ENCODE data around the gene HMG20A.

HMG20A gene

GRCh38 chr15:77426377-77426776 lies 5.7 kb downstream of the HMG20A start:
- Histone ChIP-seq H3K27me3 (ENCODE audit: low read depth) (no peaks in the 10 kb centered on the region), H3K9me3 (no peaks in the 10 kb centered on the region), H3K36me3 (replicated peaks) (no peaks in the 10 kb centered on the region), H3K4me3 (no peak overlapping the region), H3K4me1 (peaks cover 32% of the 10 kb centered on the region)
- no peak for DNase-seq (ENCODE audit: low spot score in 2 of 2)
- in situ Hi-C loops (cut with MboI; ENCODE audit: low sequenced_read_pairs) = no loop called here

GRCh38 chr15:77426871-77427270 lies 6.2 kb downstream of the HMG20A start:
- no peak for DNase-seq (ENCODE audit: low spot score in 2 of 2)
- Histone ChIP-seq H3K4me3 (no peak overlapping the region), H3K9me3 (no peaks in the 10 kb centered on the region), H3K36me3 (replicated peaks) (no peaks in the 10 kb centered on the region), H3K4me1 (peaks cover 30% of the 10 kb centered on the region), H3K27me3 (ENCODE audit: low read depth) (no peaks in the 10 kb centered on the region)
- in situ Hi-C loops (cut with MboI; ENCODE audit: low sequenced_read_pairs) = no loop called here

GRCh38 chr15:77430213-77430612 lies 9.5 kb downstream of the HMG20A start:
- Histone ChIP-seq H3K27me3 (ENCODE audit: low read depth) (no peaks in the 10 kb centered on the region), H3K9me3 (no peaks in the 10 kb centered on the region), H3K36me3 (replicated peaks) (no peaks in the 10 kb centered on the region), H3K4me3 (no peak overlapping the region), H3K4me1 (peaks cover 3% of the 10 kb centered on the region; the same call in 1 of the 2 replicates)
- in situ Hi-C loops (cut with MboI; ENCODE audit: low sequenced_read_pairs) = no loop called here
- no peak for DNase-seq (ENCODE audit: low spot score in 2 of 2)

- H3K36me3 ChIP-seq (replicated peaks) = no peaks in the 10 kb centered on the region
- peaks cover 3% of the 10 kb centered on the region; the same call in 1 of the 2 replicates for H3K4me1 ChIP-seq
- in situ Hi-C loops (cut with MboI; ENCODE audit: low sequenced_read_pairs) = no loop called here
- H3K27me3 ChIP-seq (ENCODE audit: low read depth) = no peaks in the 10 kb centered on the region
- H3K4me3 ChIP-seq = no peak overlapping the region
- no peaks in the 10 kb centered on the region for H3K9me3 ChIP-seq
- no peak for DNase-seq (ENCODE audit: low spot score in 2 of 2)
These were observed 10.0 kb downstream of the HMG20A start for GRCh38 chr15:77430652-77431051.

GRCh38 chr15:77436822-77437221 lies 16.1 kb downstream of the HMG20A start:
- no peak overlapping the region for H3K4me3 ChIP-seq
- no peak for DNase-seq (ENCODE audit: low spot score in 2 of 2)
- in situ Hi-C loops (cut with MboI; ENCODE audit: low sequenced_read_pairs) = no loop called here
- no peaks in the 10 kb centered on the region for H3K36me3 ChIP-seq (replicated peaks)
- peaks cover 2% of the 10 kb centered on the region; the same call in 1 of the 2 replicates for H3K4me1 ChIP-seq
- no peaks in the 10 kb centered on the region for H3K9me3 ChIP-seq
- no peaks in the 10 kb centered on the region for H3K27me3 ChIP-seq (ENCODE audit: low read depth)

- H3K4me3 ChIP-seq = no peak overlapping the region
- H3K9me3 ChIP-seq = no peaks in the 10 kb centered on the region
- H3K36me3 ChIP-seq (replicated peaks) = no peaks in the 10 kb centered on the region
- H3K4me1 ChIP-seq = no peaks in the 10 kb centered on the region
- no peak for DNase-seq (ENCODE audit: low spot score in 2 of 2)
- H3K27me3 ChIP-seq (ENCODE audit: low read depth) = no peaks in the 10 kb centered on the region
- in situ Hi-C loops (cut with MboI; ENCODE audit: low sequenced_read_pairs) = no loop called here
These were observed 16.6 kb downstream of the HMG20A start for GRCh38 chr15:77437264-77437663.

- in situ Hi-C loops (cut with MboI; ENCODE audit: low sequenced_read_pairs) = no loop called here
- Histone ChIP-seq H3K27me3 (ENCODE audit: low read depth) (no peaks in the 10 kb centered on the region), H3K36me3 (replicated peaks) (no peaks in the 10 kb centered on the region), H3K9me3 (no peaks in the 10 kb centered on the region), H3K4me1 (peaks cover 7% of the 10 kb centered on the region), H3K4me3 (no peak overlapping the region)
- no peak for DNase-seq (ENCODE audit: low spot score in 2 of 2)
These were observed 19.8 kb downstream of the HMG20A start for GRCh38 chr15:77440378-77440999.

GRCh38 chr15:77446840-77447390 lies 26.2 kb downstream of the HMG20A start:
- no peak for DNase-seq (ENCODE audit: low spot score in 2 of 2)
- no peaks in the 10 kb centered on the region; the same call in 1 of the 2 replicates for H3K36me3 ChIP-seq (replicated peaks)
- H3K4me3 ChIP-seq = no peak overlapping the region
- in situ Hi-C loops (cut with MboI; ENCODE audit: low sequenced_read_pairs) = no loop called here
- no peaks in the 10 kb centered on the region for H3K9me3 ChIP-seq
- H3K27me3 ChIP-seq (ENCODE audit: low read depth) = no peaks in the 10 kb centered on the region
- peaks cover 7% of the 10 kb centered on the region for H3K4me1 ChIP-seq

GRCh38 chr15:77454265-77454664 lies 33.6 kb downstream of the HMG20A start:
- Histone ChIP-seq H3K27me3 (ENCODE audit: low read depth) (no peaks in the 10 kb centered on the region), H3K36me3 (replicated peaks) (peaks cover 13% of the 10 kb centered on the region), H3K4me3 (no peak overlapping the region), H3K9me3 (no peaks in the 10 kb centered on the region), H3K4me1 (0 out of 2 replicates have a peak, but pooled peaks cover 9% of the 10 kb centered on the region)
- DNase-seq (ENCODE audit: low spot score in 2 of 2) = no peak
- in situ Hi-C loops (cut with MboI; ENCODE audit: low sequenced_read_pairs) = no loop called here

GRCh38 chr15:77454951-77455350 lies 34.3 kb downstream of the HMG20A start:
- DNase-seq (ENCODE audit: low spot score in 2 of 2) = no peak
- no peak overlapping the region for H3K4me3 ChIP-seq
- in situ Hi-C loops (cut with MboI; ENCODE audit: low sequenced_read_pairs) = no loop called here
- H3K9me3 ChIP-seq = no peaks in the 10 kb centered on the region
- no peaks in the 10 kb centered on the region for H3K27me3 ChIP-seq (ENCODE audit: low read depth)
- 0 out of 2 replicates have a peak, but pooled peaks cover 9% of the 10 kb centered on the region for H3K4me1 ChIP-seq
- peaks cover 18% of the 10 kb centered on the region for H3K36me3 ChIP-seq (replicated peaks)

- in situ Hi-C loops (cut with MboI; ENCODE audit: low sequenced_read_pairs) = no loop called here
- H3K4me1 ChIP-seq = 0 out of 2 replicates have a peak, but pooled peaks cover 9% of the 10 kb centered on the region
- H3K9me3 ChIP-seq = no peaks in the 10 kb centered on the region
- H3K4me3 ChIP-seq = no peak overlapping the region
- H3K36me3 ChIP-seq (replicated peaks) = peaks cover 18% of the 10 kb centered on the region
- H3K27me3 ChIP-seq (ENCODE audit: low read depth) = no peaks in the 10 kb centered on the region
- no peak for DNase-seq (ENCODE audit: low spot score in 2 of 2)
These were observed 35.1 kb downstream of the HMG20A start for GRCh38 chr15:77455696-77456321.

GRCh38 chr15:77456746-77457145 lies 36.1 kb downstream of the HMG20A start:
- Histone ChIP-seq H3K4me1 (0 out of 2 replicates have a peak, but pooled peaks cover 9% of the 10 kb centered on the region), H3K27me3 (ENCODE audit: low read depth) (no peaks in the 10 kb centered on the region), H3K9me3 (no peaks in the 10 kb centered on the region), H3K36me3 (replicated peaks) (peaks cover 19% of the 10 kb centered on the region), H3K4me3 (no peak overlapping the region)
- DNase-seq (ENCODE audit: low spot score in 2 of 2) = no peak
- in situ Hi-C loops (cut with MboI; ENCODE audit: low sequenced_read_pairs) = no loop called here

GRCh38 chr15:77457191-77457904 lies 36.7 kb downstream of the HMG20A start:
- in situ Hi-C loops (cut with MboI; ENCODE audit: low sequenced_read_pairs) = no loop called here
- no peak for DNase-seq (ENCODE audit: low spot score in 2 of 2)
- H3K4me3 ChIP-seq = no peak overlapping the region
- H3K9me3 ChIP-seq = no peaks in the 10 kb centered on the region
- H3K27me3 ChIP-seq (ENCODE audit: low read depth) = no peaks in the 10 kb centered on the region
- 0 out of 2 replicates have a peak, but pooled peaks cover 9% of the 10 kb centered on the region for H3K4me1 ChIP-seq
- peaks cover 21% of the 10 kb centered on the region for H3K36me3 ChIP-seq (replicated peaks)

- H3K36me3 ChIP-seq (replicated peaks) = peaks cover 21% of the 10 kb centered on the region
- H3K4me3 ChIP-seq = no peak overlapping the region
- in situ Hi-C loops (cut with MboI; ENCODE audit: low sequenced_read_pairs) = no loop called here
- H3K9me3 ChIP-seq = no peaks in the 10 kb centered on the region
- 0 out of 2 replicates have a peak, but pooled peaks cover 9% of the 10 kb centered on the region for H3K4me1 ChIP-seq
- no peaks in the 10 kb centered on the region for H3K27me3 ChIP-seq (ENCODE audit: low read depth)
- DNase-seq (ENCODE audit: low spot score in 2 of 2) = no peak
These were observed 37.2 kb downstream of the HMG20A start for GRCh38 chr15:77457905-77458265.

Measured in HAP-1 (cell line).